ENCODE data around the gene EXD3.
A peak's percentile ranks its signal among the peaks of the same experiment; 100 is the strongest.
"Not testable (repeated sequence)": the region's sequence is repeated elsewhere in the genome, so short reads cannot be mapped to it uniquely, and the experiment has no call there.

EXD3 gene

DNA sequence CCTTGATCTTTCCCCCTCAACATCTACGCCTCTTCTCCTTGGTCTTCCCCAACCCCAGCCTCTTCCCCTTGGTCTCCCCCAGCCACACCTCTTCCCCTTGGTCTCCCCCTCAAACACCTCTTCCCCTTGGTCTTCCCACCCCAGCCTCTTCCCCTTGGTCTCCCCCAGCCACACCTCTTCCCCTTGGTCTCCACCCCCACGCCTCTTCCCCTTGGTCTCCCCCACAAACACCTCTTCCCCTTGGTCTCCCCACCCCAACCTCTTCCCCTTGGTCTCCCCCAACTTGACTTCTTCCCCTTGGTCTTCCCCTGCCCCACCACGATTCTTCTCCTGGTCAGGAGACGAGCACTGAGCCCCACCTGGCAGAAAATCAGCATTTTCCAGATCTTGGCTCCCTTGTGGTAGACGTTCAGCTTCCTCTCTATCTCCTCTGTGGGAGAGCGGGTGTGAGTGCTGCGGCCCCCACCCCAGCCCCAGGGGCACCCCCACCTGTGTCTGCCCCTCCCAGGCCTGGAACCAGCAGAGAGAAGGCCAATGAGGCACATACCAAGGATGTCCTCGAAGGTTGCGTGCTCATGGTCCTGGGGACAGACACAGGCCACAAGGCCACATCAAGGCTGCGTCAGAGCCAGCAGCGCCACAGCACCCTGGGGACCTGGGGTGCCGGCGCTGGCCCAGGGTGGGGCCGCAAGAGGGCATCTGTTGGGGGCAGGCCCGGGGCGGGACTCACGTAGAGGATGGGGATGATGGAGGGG lies 29.2 kb upstream of the EXD3 start:
- peak overlapping the region; percentile 22 for H2BK12ac ChIP-seq (ENCODE audit: low read length)
- H3K4ac ChIP-seq (ENCODE audit: low read length): peak overlapping the region; percentile 53
- H3K9ac ChIP-seq (ENCODE audit: low read depth, low read length, poor library complexity): peak overlapping the region; percentile 84
- H2BK5ac ChIP-seq (ENCODE audit: low read length): no peak overlapping the region
- peak overlapping the region; percentile 71 for H3K18ac ChIP-seq (ENCODE audit: low read length)
- H3K4me1 ChIP-seq (ENCODE audit: control insufficient read depth in 2 of 2, insufficient read depth in 1 of 2, low read depth in 1 of 2, low read length in 2 of 2): peaks cover 0 to 16% of the 10 kb centered on the region in 2 donors
- H3K36me3 ChIP-seq (replicated peaks in 1 of 2; ENCODE audit: control insufficient read depth in 2 of 2, insufficient read depth in 2 of 2, low read length in 2 of 2): peaks cover 29 to 63% of the 10 kb centered on the region in 2 donors
- H2AFZ ChIP-seq (ENCODE audit: low read length): no peak overlapping the region
- H3K79me1 ChIP-seq (ENCODE audit: low read depth, low read length): peaks cover 16% of the 10 kb centered on the region
- H3K4me3 ChIP-seq (ENCODE audit: low read length in 2 of 2): no peak overlapping the region
- peak overlapping the region; percentile 95 for H2AK5ac ChIP-seq (ENCODE audit: low read depth, low read length)
- H2BK120ac ChIP-seq (ENCODE audit: low read depth, low read length): no peak overlapping the region
- H4K8ac ChIP-seq (ENCODE audit: low read depth, low read length): no peak overlapping the region
- no peak overlapping the region for H3K23ac ChIP-seq (ENCODE audit: low read depth, low read length, poor library complexity)
- peak overlapping the region; percentile 81 for H2BK15ac ChIP-seq (ENCODE audit: low read length)
- H3K4me2 ChIP-seq (ENCODE audit: insufficient read depth, low read length, poor library complexity, severe bottlenecking): no peak overlapping the region
- H4K91ac ChIP-seq (ENCODE audit: low read depth, low read length, poor library complexity): no peak overlapping the region
- no peak for DNase-seq (ENCODE audit: low spot score)
- no peaks in the 10 kb centered on the region for H3K9me3 ChIP-seq (replicated peaks in 1 of 2; ENCODE audit: control insufficient read depth in 2 of 2, insufficient read depth in 1 of 2, low read depth in 1 of 2, low read length in 2 of 2)
- no peak overlapping the region for H3K14ac ChIP-seq (ENCODE audit: low read length)
- no peak overlapping the region for H3K27ac ChIP-seq (replicated peaks; ENCODE audit: low read length)
- no CpG with 5 or more reads among the region's 17 CpGs for WGBS, 2 donors (ENCODE audit: extremely low coverage in 2 of 2, insufficient read length in 2 of 2, insufficient replicate concordance in 1 of 2)
- no peaks in the 10 kb centered on the region for H3K27me3 ChIP-seq (ENCODE audit: control insufficient read depth in 3 of 3, insufficient read depth in 3 of 3, low read depth in 1 of 3, low read length in 3 of 3)

- not testable (repeated sequence) for H3K4me3 ChIP-seq (ENCODE audit: low read length in 2 of 2); H3K4ac ChIP-seq (ENCODE audit: low read length); H2AFZ ChIP-seq (ENCODE audit: low read length); H3K14ac ChIP-seq (ENCODE audit: low read length); H3K18ac ChIP-seq (ENCODE audit: low read length); H3K27ac ChIP-seq (replicated peaks; ENCODE audit: low read length); H3K27me3 ChIP-seq (ENCODE audit: control insufficient read depth in 3 of 3, insufficient read depth in 3 of 3, low read depth in 1 of 3, low read length in 3 of 3); H2BK15ac ChIP-seq (ENCODE audit: low read length); H2BK5ac ChIP-seq (ENCODE audit: low read length); H3K23ac ChIP-seq (ENCODE audit: low read depth, low read length, poor library complexity); H2AK5ac ChIP-seq (ENCODE audit: low read depth, low read length); H3K9me3 ChIP-seq (replicated peaks in 1 of 2; ENCODE audit: control insufficient read depth in 2 of 2, insufficient read depth in 1 of 2, low read depth in 1 of 2, low read length in 2 of 2); DNase-seq (ENCODE audit: low spot score); H2BK120ac ChIP-seq (ENCODE audit: low read depth, low read length); H2BK12ac ChIP-seq (ENCODE audit: low read length); H4K91ac ChIP-seq (ENCODE audit: low read depth, low read length, poor library complexity); H4K8ac ChIP-seq (ENCODE audit: low read depth, low read length); H3K9ac ChIP-seq (ENCODE audit: low read depth, low read length, poor library complexity); H3K4me2 ChIP-seq (ENCODE audit: insufficient read depth, low read length, poor library complexity, severe bottlenecking)
- Histone ChIP-seq H3K4me1 (ENCODE audit: control insufficient read depth in 2 of 2, insufficient read depth in 1 of 2, low read depth in 1 of 2, low read length in 2 of 2) (peaks cover 1 to 16% of the 10 kb centered on the region in 2 donors), H3K36me3 (replicated peaks in 1 of 2; ENCODE audit: control insufficient read depth in 2 of 2, insufficient read depth in 2 of 2, low read length in 2 of 2) (peaks cover 26 to 55% of the 10 kb centered on the region in 2 donors), H3K79me1 (ENCODE audit: low read depth, low read length) (peaks cover 13% of the 10 kb centered on the region)
- WGBS, 2 donors (ENCODE audit: extremely low coverage in 2 of 2, insufficient read length in 2 of 2, insufficient replicate concordance in 1 of 2): no CpG with 5 or more reads among the region's 31 CpGs
Measured at GRCh38 chr9:137451264-137452005, 28.5 kb upstream of the EXD3 start.

DNA sequence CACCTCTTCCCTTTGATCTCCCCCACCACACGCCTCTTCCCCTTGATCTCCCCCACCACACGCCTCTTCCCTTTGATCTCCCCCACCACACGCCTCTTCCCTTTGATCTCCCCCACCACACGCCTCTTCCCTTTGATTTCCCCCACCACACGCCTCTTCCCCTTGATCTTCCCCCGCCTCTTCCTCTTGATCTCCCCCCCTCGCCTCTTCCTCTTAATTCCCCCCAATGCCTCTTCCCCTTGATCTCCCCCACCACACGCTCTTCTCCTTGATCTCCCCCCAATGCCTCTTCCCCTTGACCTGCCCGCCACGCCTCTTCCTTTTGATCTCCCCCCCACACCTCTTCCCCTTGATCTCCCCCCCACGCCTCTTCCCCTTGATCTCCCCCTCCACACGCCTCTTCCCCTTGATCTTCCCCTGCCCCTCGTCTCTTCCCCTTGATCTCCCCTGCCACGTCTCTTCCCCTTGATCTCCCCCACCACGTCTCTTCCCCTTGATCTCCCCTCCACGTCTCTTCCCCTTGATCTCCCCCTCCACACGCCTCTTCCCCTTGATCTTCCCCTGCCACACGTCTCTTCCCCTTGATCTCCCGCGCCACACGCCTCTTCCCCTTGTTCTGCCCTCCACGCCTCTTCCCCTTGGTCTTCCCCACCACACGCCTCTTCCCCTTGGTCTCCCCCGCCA lies 27.7 kb upstream of the EXD3 start:
- not testable (repeated sequence) for H2BK5ac ChIP-seq (ENCODE audit: low read length); H3K27me3 ChIP-seq (ENCODE audit: control insufficient read depth in 3 of 3, insufficient read depth in 3 of 3, low read depth in 1 of 3, low read length in 3 of 3); H4K91ac ChIP-seq (ENCODE audit: low read depth, low read length, poor library complexity); H2BK120ac ChIP-seq (ENCODE audit: low read depth, low read length); H3K14ac ChIP-seq (ENCODE audit: low read length); H2BK15ac ChIP-seq (ENCODE audit: low read length); H3K9ac ChIP-seq (ENCODE audit: low read depth, low read length, poor library complexity); H2AK5ac ChIP-seq (ENCODE audit: low read depth, low read length); H2AFZ ChIP-seq (ENCODE audit: low read length); H3K23ac ChIP-seq (ENCODE audit: low read depth, low read length, poor library complexity); H3K18ac ChIP-seq (ENCODE audit: low read length); H3K4me3 ChIP-seq (ENCODE audit: low read length in 2 of 2); H3K4ac ChIP-seq (ENCODE audit: low read length); H4K8ac ChIP-seq (ENCODE audit: low read depth, low read length); H2BK12ac ChIP-seq (ENCODE audit: low read length); H3K9me3 ChIP-seq (replicated peaks in 1 of 2; ENCODE audit: control insufficient read depth in 2 of 2, insufficient read depth in 1 of 2, low read depth in 1 of 2, low read length in 2 of 2); DNase-seq (ENCODE audit: low spot score); H3K4me2 ChIP-seq (ENCODE audit: insufficient read depth, low read length, poor library complexity, severe bottlenecking); H3K27ac ChIP-seq (replicated peaks; ENCODE audit: low read length)
- Histone ChIP-seq H3K79me1 (ENCODE audit: low read depth, low read length) (peaks cover 11% of the 10 kb centered on the region), H3K36me3 (replicated peaks in 1 of 2; ENCODE audit: control insufficient read depth in 2 of 2, insufficient read depth in 2 of 2, low read length in 2 of 2) (peaks cover 20 to 49% of the 10 kb centered on the region in 2 donors), H3K4me1 (ENCODE audit: control insufficient read depth in 2 of 2, insufficient read depth in 1 of 2, low read depth in 1 of 2, low read length in 2 of 2) (peaks cover 5 to 16% of the 10 kb centered on the region in 2 donors)
- WGBS, 2 donors (ENCODE audit: extremely low coverage in 2 of 2, insufficient read length in 2 of 2, insufficient replicate concordance in 1 of 2): no CpG with 5 or more reads among the region's 24 CpGs
